GM12878 (cell line): ENCODE results near the gene S100A10. TPM values are rescaled to one million over a fixed set of nuclear protein-coding genes. Genes with fewer than 3 reads are reported as not detected.

Experiments used
- ATF2 ChIP-seq: IDR thresholded peaks from 2 replicates; pipeline ENCODE4 v1.6.1; 2012; ENCODE audit warnings: low read length, inconsistent platforms
- CHD2 ChIP-seq: IDR thresholded peaks from 2 replicates; pipeline ENCODE4 v1.6.1; 2011; ENCODE audit warnings: low read depth, low read length, improper control_type of control experiment, borderline replicate concordance
- DPF2 ChIP-seq: fragments of 450-650 bp; IDR thresholded peaks from 2 replicates; pipeline ENCODE4 v1.6.1; 2017; ENCODE audit warnings: mild to moderate bottlenecking
- EGR1 ChIP-seq, 2 experiments: IDR thresholded peaks; 1 replicate in 1 of 2; 2 replicates in 1 of 2; pipeline ENCODE4 v1.6.1; 2011 to 2012; ENCODE audit warnings: low read depth in 2 of 2, low read length in 2 of 2, borderline replicate concordance in 1 of 2, mild to moderate bottlenecking in 1 of 2, moderate library complexity in 1 of 2
- ELK1 ChIP-seq: IDR thresholded peaks from 2 replicates; pipeline ENCODE4 v1.6.1; 2012; ENCODE audit warnings: low read depth, low read length, improper control_type of control experiment
- GABPA ChIP-seq: IDR thresholded peaks from 2 replicates; pipeline ENCODE4 v1.6.1; 2014; ENCODE audit warnings: antibody characterized with exemption, low read depth, mild to moderate bottlenecking, inconsistent platforms
- TBL1XR1 ChIP-seq: IDR thresholded peaks from 2 replicates; pipeline ENCODE4 v1.6.1; 2012; ENCODE audit warnings: low read depth, low read length, improper control_type of control experiment
- ZBTB11 ChIP-seq: fragments of 450-650 bp; formaldehyde crosslinking; IDR thresholded peaks from 2 replicates; pipeline ENCODE4 v1.5.0; 2022; ENCODE audit warnings: mild to moderate bottlenecking, missing genetic modification characterization
- ZNF217 ChIP-seq: fragments of 450-650 bp; IDR thresholded peaks from 2 replicates; pipeline ENCODE4 v1.6.1; 2017; ENCODE audit warnings: antibody characterized with exemption, mild to moderate bottlenecking
- ZNF592 ChIP-seq: fragments of 450-650 bp; IDR thresholded peaks from 2 replicates; pipeline ENCODE4 v1.6.1; 2017; ENCODE audit warnings: mild to moderate bottlenecking, moderate library complexity
- polyA plus RNA-seq, 11 experiments: library from polyadenylated mRNA; depleted of rRNA in 4 of 11; unstranded in 6 of 11; stranded (reverse) in 5 of 11; fragments of >200 nt; fragmentation: Nextera tagmentation in 4 of 11; fragmentation: Illumina TruSeq in 1 of 11; extraction: Ambion mirVana in 4 of 11; extraction: Trizol in 1 of 11; gene quantifications; 1 replicate in 1 of 11; 2 replicates in 10 of 11; pipeline versions ENCODE4 v1.2.1 to v1.2.3, GENCODE V29; 2011 to 2016; ENCODE audit warnings: inconsistent platforms in 2 of 11, missing spikeins in 2 of 11, low read depth in 1 of 11
- total RNA-seq, 4 experiments: library from RNA; depleted of rRNA in 3 of 4; stranded (reverse); fragments of >200 nt in 3 of 4; fragmentation: Illumina TruSeq in 1 of 4; extraction: Trizol in 1 of 4; gene quantifications; 2 replicates each; pipeline versions ENCODE4 v1.2.1 to v1.2.3, GENCODE V29; 2013 to 2021

The S100A10 gene
- total and polyA plus RNA-seq, 10 of the 15 experiments (the other 5 are each of a cell fraction or from before 2014, with no cell fraction given): 0.18 to 2.8 (median 0.61) TPM; not detected in 2

- TF ChIP-seq ELK1 (no peak), ZNF217 (no peak), ZNF592 (no peak), ATF2 (no peak), TBL1XR1 (no peak), EGR1 (IDR thresholded peaks at IDR 0.05; ENCODE audit: borderline replicate concordance in 1 of 2, low read depth in 2 of 2, low read length in 2 of 2) (no peak), CHD2 (no peak), GABPA (no peak), ZBTB11 (CRISPR knock-in tag) (no peak), DPF2 (no peak)
Observed at GRCh38 chr1:152002960-152003359, 9.3 kb upstream of the S100A10 start (continued).
